GM12878 (cell line): ENCODE results near the gene PARVA.

Source experiments
- CBFB ChIP-seq: IDR thresholded peaks from 2 replicates; pipeline ENCODE4 v1.6.1; 2016; ENCODE audit warnings: antibody characterized with exemption, low read depth
- FOXK2 ChIP-seq: fragments of 450-650 bp; IDR thresholded peaks from 2 replicates; pipeline ENCODE4 v1.6.1; 2017; ENCODE audit warnings: mild to moderate bottlenecking, moderate library complexity
- GABPA ChIP-seq: IDR thresholded peaks from 2 replicates; pipeline ENCODE4 v1.6.1; 2014; ENCODE audit warnings: antibody characterized with exemption, low read depth, mild to moderate bottlenecking, inconsistent platforms
- MXI1 ChIP-seq: fragments of 150-350 bp; IDR thresholded peaks from 2 replicates; pipeline ENCODE4 v1.6.1; 2011; ENCODE audit warnings: low read depth, mild to moderate bottlenecking, inconsistent platforms, low read length, improper control_type of control experiment
- MYB ChIP-seq: fragments of 150-350 bp; IDR thresholded peaks from 2 replicates; pipeline ENCODE4 v1.6.1; 2014; ENCODE audit warnings: mild to moderate bottlenecking, low read depth, low read length, borderline replicate concordance
- POLR2A ChIP-seq: IDR thresholded peaks from 2 replicates; pipeline ENCODE4 v1.6.1; 2011; ENCODE audit warnings: low read depth, mild to moderate bottlenecking, low read length
- SREBF2 ChIP-seq: IDR thresholded peaks from 2 replicates; pipeline ENCODE4 v1.6.1; 2012; ENCODE audit warnings: mild to moderate bottlenecking, low read length
- ZZZ3 ChIP-seq: IDR thresholded peaks from 2 replicates; pipeline ENCODE4 v1.6.1; 2011; ENCODE audit warnings: low read depth; ENCODE audit not compliant: control insufficient read depth, insufficient read length
- TF ChIP-seq, protein P1 (sequence below), 3 experiments: IDR thresholded peaks in 2 of 3; conservative IDR thresholded peaks in 1 of 3; 2 replicates each; pipeline ENCODE4 v1.5.1; 2011; ENCODE audit warnings: low read depth in 3 of 3, low read length in 3 of 3, mild to moderate bottlenecking in 3 of 3, control low read depth in 2 of 3, moderate library complexity in 2 of 3, inconsistent platforms in 1 of 3, mixed read lengths in 1 of 3; ENCODE audit not compliant: control insufficient read depth in 2 of 3, insufficient read depth in 1 of 3; ENCODE audit errors: extremely low read depth in 1 of 3
- TF ChIP-seq, protein P2 (sequence below): IDR thresholded peaks from 2 replicates; pipeline ENCODE4 v1.6.1; 2012; ENCODE audit warnings: low read depth, low read length, improper control_type of control experiment
- TF ChIP-seq, protein P3 (sequence below): fragments of 450-650 bp; IDR thresholded peaks from 2 replicates; pipeline ENCODE4 v1.6.1; 2017; ENCODE audit warnings: mild to moderate bottlenecking
- TF ChIP-seq, protein P4 (sequence below): IDR thresholded peaks from 2 replicates; pipeline ENCODE4 v1.6.1; 2012; ENCODE audit warnings: low read depth, low read length, improper control_type of control experiment
- TF ChIP-seq, protein P5 (sequence below): fragments of 150-350 bp; IDR thresholded peaks from 2 replicates; pipeline ENCODE4 v1.6.1; 2014; ENCODE audit warnings: mild to moderate bottlenecking, low read depth, low read length

DNA sequence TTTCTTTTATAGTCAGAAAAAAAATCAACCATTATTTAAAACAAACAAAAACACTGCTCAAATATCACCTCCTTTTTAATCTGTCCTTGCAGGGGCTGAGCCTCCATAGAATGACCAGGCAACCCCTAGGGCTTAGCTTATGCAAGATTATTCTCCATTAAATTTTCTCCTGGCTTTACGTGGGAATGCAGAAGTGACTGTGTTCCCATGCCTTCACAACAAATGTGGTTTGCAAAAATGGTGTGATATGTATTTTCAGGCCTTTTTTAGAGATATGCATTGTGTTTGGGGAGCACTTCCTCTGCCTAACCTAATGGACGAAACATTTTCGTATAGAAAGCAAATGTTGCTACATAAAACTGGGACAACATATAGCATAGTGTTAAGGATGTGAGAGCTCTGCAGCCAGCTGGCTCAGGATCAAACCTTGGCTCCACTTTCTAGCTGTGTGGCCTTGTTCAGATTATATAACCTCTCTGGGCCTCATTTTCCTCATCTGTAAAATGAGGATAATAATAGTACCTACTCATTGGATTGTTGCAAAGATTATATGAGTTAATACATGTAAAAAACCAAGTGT is 82.6 kb downstream of the PARVA start:
- TF ChIP-seq, protein P1, sequence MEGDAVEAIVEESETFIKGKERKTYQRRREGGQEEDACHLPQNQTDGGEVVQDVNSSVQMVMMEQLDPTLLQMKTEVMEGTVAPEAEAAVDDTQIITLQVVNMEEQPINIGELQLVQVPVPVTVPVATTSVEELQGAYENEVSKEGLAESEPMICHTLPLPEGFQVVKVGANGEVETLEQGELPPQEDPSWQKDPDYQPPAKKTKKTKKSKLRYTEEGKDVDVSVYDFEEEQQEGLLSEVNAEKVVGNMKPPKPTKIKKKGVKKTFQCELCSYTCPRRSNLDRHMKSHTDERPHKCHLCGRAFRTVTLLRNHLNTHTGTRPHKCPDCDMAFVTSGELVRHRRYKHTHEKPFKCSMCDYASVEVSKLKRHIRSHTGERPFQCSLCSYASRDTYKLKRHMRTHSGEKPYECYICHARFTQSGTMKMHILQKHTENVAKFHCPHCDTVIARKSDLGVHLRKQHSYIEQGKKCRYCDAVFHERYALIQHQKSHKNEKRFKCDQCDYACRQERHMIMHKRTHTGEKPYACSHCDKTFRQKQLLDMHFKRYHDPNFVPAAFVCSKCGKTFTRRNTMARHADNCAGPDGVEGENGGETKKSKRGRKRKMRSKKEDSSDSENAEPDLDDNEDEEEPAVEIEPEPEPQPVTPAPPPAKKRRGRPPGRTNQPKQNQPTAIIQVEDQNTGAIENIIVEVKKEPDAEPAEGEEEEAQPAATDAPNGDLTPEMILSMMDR (IDR thresholded peaks at IDR 0.05 in 2 of 3, conservative IDR thresholded peaks at IDR 0.05 in 1 of 3; ENCODE audit: control insufficient read depth in 2 of 3, extremely low read depth in 1 of 3, insufficient read depth in 1 of 3, low read depth in 3 of 3, low read length in 3 of 3), result no peak
- TF ChIP-seq, protein P2, sequence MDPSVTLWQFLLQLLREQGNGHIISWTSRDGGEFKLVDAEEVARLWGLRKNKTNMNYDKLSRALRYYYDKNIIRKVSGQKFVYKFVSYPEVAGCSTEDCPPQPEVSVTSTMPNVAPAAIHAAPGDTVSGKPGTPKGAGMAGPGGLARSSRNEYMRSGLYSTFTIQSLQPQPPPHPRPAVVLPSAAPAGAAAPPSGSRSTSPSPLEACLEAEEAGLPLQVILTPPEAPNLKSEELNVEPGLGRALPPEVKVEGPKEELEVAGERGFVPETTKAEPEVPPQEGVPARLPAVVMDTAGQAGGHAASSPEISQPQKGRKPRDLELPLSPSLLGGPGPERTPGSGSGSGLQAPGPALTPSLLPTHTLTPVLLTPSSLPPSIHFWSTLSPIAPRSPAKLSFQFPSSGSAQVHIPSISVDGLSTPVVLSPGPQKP, result no peak
- TF ChIP-seq MYB (no peak), FOXK2 (no peak), ZZZ3 (no peak), GABPA (no peak), MXI1 (no peak), CBFB (no peak), SREBF2 (no peak), POLR2A (no peak)
- TF ChIP-seq, protein P3, sequence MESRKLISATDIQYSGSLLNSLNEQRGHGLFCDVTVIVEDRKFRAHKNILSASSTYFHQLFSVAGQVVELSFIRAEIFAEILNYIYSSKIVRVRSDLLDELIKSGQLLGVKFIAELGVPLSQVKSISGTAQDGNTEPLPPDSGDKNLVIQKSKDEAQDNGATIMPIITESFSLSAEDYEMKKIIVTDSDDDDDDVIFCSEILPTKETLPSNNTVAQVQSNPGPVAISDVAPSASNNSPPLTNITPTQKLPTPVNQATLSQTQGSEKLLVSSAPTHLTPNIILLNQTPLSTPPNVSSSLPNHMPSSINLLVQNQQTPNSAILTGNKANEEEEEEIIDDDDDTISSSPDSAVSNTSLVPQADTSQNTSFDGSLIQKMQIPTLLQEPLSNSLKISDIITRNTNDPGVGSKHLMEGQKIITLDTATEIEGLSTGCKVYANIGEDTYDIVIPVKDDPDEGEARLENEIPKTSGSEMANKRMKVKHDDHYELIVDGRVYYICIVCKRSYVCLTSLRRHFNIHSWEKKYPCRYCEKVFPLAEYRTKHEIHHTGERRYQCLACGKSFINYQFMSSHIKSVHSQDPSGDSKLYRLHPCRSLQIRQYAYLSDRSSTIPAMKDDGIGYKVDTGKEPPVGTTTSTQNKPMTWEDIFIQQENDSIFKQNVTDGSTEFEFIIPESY, result no peak
- TF ChIP-seq, protein P4, sequence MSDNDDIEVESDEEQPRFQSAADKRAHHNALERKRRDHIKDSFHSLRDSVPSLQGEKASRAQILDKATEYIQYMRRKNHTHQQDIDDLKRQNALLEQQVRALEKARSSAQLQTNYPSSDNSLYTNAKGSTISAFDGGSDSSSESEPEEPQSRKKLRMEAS, result no peak
- TF ChIP-seq, protein P5, sequence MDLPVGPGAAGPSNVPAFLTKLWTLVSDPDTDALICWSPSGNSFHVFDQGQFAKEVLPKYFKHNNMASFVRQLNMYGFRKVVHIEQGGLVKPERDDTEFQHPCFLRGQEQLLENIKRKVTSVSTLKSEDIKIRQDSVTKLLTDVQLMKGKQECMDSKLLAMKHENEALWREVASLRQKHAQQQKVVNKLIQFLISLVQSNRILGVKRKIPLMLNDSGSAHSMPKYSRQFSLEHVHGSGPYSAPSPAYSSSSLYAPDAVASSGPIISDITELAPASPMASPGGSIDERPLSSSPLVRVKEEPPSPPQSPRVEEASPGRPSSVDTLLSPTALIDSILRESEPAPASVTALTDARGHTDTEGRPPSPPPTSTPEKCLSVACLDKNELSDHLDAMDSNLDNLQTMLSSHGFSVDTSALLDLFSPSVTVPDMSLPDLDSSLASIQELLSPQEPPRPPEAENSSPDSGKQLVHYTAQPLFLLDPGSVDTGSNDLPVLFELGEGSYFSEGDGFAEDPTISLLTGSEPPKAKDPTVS, result no peak
